ENCODE measurements around the gene MKS1.
A peak's percentile ranks its signal among the peaks of the same experiment; 100 is the strongest.

The MKS1 gene

DNA sequence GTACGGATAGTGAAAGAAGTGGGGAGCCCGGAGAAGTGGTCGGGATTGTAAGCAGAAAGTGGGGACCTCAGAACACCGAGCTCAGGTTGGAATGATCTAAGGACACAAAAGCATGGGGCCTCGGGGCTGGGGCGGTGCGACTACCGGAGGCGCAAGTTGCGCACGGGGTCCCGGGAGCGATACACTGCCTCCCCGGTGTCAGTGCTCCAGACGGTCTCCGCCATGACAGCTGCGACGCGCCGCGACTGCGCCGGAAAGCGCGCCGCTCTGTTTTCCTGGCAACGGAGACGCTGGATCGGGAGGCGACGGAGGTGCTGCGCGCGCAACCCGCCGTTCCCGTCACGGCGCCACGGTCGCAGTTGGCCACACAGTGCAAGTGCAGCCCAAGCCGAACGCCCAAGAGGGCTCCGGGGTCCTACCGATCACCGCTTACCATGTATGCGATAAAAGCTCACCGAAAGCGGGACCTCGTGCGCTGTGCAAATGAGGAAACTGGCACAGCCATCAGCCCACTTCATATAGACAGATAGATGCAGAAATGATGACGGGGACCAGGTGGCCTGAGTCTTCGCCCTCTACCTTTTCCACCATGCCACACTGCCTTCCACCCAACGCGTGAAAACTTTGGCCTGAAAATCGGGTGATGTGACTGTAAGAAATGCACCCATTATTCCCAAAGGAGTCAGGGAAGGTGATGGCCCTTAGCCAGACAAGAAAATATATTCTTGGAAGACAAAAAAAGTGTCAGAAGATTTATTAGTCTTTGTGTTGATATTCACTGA is at the start of gene MKS1:
Gene MKS1 (minus strand): TSS at position 249 of the 782 bp plus-strand sequence. CDS start 25 bp downstream, at position 224.
- DNase-seq (ENCODE audit: low read depth, low spot score) = peak; percentile 93

DNA sequence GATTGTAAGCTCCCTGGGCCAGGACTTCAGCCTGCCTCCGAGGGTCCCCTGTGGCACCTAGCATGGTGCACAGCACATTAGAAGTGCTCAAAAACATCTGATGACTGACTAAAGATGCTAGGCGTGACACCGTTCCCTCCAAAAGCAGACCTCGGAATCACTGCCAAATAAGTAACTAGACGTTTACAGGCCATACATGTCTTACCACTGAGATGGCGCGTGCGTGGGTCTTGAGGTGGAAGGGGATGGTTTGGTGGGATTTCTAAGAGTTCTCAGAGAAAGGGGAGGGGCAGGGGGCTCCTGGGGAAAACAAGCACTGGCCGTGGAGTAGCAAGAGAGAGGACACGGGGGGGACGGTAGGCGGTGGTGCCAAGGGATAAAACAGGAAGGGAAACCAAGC is 49.3 kb upstream of the MKS1 start:
- DNase-seq (ENCODE audit: low read depth, low spot score) = no peak

DNA sequence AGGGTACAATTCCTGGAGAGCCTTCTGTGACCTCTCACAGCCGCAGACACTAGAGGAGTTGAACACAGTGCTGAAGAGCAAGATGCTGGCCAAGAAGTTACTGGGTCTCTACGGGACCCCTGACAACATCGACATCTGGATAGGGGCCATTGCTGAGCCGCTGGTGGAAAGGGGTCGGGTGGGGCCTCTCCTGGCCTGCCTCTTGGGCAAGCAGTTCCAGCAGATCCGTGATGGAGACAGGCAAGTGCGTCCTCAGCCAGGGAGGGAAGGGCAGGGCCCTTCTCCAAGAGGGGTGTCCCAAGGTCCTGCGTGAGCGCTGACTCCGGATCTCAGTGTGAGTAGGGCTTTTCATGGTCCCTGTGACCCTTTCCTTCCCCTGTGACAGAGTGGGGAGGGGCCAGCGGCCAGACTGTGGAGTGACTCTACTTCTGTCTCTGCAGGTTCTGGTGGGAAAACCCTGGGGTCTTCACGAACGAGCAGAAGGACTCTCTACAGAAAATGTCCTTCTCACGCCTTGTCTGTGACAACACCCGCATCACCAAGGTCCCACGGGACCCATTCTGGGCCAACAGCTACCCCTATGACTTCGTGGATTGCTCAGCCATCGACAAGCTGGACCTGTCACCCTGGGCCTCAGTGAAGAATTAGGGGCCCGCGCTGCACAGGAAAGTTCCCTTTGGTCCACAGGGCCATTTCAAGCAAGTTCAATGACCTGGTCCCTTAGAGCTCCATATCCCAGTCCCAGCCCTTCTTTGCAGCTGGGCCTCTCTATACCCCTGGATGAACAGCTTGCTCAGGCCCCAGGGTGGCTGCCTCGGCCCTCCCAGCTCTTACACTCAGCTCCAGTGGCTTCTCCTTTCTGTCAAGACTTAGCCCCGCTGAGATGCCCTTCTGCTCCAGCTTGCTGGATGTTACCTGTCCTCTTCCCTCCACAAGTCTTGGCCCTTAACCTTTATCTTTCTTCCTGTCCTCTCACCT is 48.6 kb upstream of the MKS1 start:
- no peak for DNase-seq (ENCODE audit: low read depth, low spot score)

DNA sequence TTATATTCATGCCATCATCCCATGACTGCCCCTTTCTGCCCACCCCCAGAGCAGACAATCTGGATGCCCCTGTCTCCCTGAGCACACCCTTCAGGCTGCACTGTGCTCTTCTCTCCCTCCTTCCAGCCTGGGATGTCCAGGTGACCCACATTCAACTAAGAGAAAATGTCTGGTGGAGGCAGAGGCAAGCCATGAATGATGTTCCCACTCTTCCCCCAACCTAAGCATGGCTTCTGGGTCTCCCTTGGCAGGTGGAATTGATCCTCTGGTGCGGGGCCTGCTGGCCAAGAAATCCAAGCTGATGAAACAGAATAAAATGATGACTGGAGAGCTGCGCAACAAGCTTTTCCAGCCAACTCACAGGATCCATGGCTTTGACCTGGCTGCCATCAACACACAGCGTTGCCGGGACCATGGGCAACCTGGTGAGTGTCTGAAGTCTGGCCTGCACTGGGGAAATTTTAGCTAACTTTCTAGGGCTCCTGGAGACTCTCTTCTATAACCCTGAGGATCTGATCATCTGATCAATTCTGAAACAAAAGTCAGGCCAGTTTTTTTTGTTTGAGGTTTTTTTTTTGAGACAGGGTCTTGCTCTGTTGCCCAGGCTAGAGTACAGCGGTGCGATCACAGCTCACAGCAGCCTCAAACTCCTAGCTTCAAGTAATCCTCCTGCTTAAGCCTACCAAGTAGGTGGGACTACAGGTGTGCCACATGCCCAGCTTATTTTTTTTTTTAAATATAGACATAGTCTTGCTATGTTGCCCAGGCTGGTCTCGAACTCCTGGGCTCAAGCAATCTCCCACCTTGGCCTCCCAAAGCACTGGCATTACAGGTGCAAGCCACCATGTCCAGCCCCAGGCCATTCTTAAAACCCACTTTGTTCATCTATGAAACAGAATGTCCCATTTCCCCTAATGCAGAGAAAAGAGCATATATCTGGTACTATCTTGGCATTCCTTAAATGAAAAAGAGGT is 47.1 kb upstream of the MKS1 start:
- DNase-seq (ENCODE audit: low read depth, low spot score) = no peak

DNA sequence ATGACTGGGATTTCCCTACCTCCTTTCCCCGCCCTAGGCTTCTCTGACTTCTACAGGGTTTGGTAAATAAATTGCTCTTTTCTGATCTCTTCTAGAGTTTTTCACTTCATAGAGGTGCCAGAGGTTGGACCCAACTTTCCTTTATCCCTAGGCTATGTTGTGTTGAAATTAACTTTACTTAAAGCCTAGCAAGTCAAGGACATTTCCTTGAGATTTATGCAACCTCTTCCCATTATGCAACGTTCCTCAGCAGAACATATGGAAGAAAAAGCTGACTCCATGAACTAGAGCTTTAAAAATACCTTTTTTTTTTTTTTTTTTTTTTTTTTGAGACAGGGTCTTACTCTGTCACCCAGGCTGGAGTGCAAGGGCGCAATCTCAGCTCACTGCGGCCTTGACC is 46.2 kb upstream of the MKS1 start:
- no peak for DNase-seq (ENCODE audit: low read depth, low spot score)

DNA sequence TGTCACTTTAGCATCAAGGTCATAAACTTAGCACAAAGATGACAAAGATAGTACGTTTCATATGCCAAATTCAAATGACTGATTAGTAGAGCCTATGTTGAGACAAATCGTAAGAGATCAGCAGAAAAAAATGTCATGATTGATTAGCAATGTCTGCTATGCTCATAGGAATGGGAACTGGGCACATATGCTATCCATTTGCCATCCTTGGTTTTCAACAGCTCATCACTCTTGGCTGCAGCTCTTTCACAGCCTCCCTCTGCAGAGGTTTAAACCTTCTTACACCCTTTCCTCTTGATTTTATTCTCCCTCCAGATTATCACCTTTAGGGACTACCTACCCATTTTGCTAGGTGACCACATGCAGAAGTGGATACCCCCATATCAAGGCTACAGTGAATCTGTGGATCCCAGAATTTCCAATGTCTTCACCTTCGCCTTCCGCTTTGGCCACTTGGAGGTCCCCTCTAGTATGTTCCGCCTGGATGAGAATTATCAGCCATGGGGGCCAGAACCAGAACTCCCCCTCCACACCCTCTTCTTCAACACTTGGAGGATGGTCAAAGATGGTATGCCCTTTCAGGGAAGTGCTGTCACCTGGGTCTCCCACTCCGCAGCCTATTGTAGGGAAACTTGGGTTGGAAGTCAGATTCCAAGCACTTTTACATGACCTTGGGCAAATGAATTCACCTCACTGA is 45.5 kb upstream of the MKS1 start:
- no peak for DNase-seq (ENCODE audit: low read depth, low spot score)

DNA sequence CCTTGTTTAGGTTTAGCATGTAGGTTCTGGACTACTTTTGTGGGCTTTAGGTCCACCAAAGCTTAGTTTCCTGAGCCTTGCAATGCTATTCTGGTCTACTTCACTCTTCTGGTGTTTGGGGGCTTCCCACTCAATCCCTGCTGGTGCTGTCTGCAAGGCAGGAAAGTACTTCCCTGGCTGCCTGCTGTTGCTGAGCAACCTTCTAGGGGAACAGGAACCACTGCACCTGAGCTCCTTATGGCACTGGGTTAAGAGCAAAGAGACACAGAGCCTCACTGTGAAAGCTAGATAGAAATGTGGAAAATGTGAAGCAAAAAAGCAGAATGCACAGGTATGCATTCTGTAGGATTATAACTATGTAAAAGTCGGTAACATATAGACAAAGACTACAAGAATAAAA is 44.7 kb upstream of the MKS1 start:
- no peak for DNase-seq (ENCODE audit: low read depth, low spot score)

DNA sequence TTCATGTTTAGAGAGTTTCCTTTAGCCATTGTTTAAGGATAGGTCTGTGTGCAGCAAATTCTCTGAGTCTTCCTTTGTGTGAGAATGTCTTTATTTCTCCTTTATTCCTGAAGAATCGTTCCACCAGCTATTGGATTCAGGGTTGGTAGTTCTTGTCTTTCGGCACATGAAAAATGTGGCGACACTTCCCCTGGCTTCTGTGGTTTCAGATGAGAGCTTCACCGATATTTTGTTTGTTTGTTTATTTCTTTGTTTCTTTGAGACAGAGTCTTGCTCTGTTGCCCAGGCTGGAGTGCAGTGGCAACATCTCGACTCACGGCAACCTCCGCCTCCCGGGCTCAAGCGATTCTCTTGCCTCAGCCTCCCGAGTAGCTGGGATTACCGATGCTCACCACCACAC is 43.1 kb upstream of the MKS1 start:
- DNase-seq (ENCODE audit: low read depth, low spot score) = no peak

DNA sequence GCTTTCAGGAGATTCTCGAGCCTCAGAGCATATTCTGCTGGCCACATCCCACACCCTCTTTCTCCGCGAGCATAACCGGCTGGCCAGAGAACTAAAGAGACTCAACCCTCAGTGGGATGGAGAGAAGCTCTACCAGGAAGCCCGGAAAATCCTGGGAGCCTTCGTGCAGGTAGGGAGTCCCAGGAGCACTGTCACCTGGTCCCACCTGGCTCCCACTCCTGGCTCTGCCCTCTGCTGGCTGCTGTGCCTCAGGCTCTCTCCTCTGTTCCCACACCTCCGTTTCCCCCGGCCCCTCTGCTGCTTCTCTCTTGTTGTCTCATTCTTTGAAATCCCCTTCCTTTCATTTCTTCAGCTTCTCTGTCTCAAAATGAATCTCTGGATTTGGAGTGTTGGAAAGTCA is 35.7 kb upstream of the MKS1 start:
- no peak for DNase-seq (ENCODE audit: low read depth, low spot score)

DNA sequence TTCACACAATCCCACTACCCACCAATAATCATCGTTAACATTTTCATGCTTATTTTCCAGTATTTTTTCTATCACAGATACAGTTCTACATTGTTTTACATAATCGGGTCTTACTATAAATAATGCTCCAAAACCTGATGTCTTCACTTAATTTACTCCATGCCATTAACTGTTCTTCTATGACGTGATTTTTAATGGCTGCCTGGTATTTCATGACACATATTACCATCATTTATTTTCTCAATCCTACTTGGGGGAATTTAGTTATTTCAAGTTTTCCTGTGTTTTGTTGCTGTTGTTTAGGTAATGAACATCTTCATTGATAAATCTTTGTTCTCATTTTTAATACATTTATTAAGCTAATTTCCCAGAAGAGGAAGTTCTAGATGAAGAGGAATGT is 34.0 kb upstream of the MKS1 start:
- DNase-seq (ENCODE audit: low read depth, low spot score) = no peak

DNA sequence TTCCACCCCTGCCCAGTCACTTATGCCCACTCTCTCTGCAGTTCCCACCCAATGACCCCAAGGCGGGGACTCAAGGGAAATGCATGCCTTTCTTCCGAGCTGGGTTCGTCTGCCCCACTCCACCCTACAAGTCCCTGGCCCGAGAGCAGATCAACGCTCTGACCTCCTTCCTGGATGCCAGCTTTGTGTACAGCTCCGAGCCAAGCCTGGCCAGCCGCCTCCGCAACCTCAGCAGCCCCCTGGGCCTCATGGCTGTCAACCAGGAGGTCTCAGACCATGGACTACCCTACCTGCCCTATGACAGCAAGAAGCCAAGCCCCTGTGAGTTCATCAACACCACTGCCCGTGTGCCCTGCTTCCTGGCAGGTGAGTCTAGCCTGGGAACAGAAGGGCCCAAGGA is 33.1 kb upstream of the MKS1 start:
- DNase-seq (ENCODE audit: low read depth, low spot score) = no peak

DNA sequence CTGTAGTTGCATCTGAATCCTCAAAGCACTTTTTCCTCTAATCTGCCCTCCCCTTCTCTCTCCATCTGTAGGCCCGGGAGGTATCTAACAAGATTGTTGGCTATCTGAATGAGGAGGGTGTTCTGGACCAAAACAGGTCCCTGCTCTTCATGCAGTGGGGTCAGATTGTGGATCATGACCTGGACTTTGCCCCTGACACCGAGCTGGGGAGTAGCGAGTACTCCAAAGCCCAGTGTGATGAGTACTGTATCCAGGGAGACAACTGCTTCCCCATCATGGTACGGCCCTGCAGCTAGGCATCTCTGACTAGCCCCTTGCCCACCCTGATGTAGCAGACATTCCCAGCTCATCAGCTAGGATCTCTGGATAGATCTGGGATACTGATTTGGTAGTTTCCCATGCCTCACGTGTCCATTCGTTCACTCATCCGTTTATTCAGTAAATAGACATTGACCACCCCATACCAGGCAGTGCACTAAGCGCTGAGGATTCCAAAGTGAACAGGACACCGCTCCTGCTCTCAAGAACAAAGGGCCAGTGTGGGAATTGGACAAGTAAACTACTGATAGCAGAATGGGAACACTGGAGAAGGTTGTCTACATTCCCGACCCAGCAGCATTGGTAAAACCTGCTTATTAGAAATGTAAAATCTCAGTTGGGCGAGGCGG is 31.4 kb upstream of the MKS1 start:
- DNase-seq (ENCODE audit: low read depth, low spot score) = no peak

DNA sequence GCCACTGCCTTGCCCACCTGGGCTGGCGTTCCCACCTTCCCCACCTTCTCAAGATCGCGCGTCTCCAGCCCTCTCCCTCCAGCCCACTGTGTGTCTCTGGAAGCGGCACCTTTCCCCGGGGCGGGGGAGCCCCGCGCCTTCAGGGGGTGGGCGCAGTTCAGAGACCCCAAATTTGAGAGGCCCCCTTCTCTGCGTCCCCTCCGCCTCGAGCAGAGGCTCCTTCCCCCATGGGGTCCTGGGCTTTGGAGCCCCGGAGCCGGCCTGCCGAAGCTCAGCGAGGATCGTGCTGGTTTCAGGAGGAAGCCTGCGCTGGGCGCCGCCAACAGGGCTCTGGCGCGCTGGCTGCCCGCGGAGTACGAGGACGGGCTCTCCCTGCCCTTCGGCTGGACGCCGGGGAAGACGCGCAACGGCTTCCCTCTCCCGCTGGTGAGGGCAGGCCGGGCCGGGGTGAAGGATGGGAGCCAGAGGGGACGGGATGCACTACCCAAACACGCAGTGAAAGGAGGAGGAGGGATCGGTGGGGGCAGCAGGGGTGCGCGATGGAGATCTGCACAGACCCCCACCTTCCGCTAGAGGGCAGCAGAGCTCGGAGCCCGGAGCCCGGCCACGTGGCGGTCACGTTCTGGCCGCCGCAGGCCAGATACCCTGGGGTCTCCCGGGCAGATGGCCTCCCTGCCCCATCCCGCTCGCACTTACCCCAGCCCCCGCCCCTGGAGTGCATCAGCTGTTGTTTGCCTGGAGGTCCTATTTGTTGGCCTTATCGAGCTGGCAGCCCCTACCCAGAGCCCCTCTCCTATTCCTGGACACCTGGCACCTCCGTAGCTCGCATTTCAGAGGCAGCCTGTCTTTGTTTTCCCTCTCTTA is 30.4 kb upstream of the MKS1 start:
- DNase-seq (ENCODE audit: low read depth, low spot score) = peak; percentile 67

DNA sequence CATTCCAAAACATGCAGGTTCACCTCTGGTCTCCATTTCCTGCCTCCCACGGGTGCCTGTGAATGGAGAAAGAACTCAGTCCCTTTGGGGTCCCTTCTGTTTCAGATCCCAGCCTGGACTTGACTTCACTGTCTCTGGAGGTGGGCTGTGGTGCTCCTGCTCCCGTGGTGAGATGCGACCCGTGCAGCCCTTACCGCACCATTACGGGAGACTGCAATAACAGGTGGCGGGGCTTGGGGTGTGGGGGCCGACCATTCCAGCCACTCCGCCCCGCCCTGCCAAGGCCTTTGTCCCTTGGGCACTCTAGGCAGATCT is 29.9 kb upstream of the MKS1 start:
- no peak for DNase-seq (ENCODE audit: low read depth, low spot score)

DNA sequence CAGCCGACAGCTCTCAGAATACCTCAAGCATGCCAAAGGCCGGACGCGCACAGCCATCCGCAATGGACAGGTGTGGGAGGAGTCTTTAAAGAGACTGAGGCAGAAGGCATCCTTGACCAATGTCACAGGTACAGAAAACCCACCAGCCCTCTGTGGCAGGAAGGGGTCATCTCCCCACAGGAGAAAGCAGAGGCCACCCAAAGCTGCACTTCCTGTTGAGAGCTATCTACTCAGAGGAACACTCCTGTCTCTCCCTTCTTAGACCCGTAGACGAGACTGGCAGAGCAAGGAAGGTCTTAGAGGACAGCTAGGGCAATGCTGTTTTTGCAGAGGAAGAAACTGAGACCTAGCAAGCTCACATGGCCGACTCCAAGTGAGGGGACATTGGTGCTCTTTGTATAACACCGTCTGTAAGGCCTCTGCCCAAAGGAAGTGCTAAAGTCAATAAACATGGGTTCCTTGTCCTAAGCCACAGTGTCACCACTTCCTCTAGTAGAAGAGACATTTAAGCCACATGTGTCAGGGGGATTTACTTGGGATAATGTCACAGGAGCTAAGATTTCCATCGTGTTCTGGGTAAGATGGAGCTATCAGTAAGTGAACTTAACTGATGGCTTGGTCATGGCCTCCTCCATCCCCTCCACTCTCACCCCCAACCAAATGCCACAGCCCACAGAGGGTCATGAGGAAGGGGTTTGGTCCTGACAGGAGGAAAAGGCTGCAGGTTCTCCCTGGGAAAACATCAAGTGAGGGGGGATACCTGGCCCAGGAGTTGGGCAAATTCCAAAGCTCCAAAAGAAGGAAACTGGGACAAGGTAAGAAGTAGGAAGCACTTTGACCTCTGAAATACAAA is 28.7 kb upstream of the MKS1 start:
- DNase-seq (ENCODE audit: low read depth, low spot score) = no peak

DNA sequence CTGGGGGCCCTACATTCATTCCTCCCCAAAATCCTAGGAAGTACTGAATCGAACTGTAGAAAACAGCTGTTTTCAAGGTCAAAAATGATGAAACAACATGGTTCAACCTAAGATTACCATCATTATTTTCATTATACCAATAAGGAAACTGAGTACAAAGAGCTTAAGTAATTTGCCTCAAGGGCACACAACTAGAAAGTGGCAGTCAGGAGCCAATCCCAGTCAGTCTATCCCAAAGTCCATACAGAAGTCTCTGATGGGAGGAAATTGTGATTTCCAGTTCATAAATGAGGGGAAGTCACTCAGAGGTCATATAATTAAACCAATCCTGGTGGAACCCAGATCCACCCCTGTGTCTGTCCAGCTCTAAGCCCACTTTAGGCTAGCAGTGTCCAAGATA is 27.7 kb upstream of the MKS1 start:
- DNase-seq (ENCODE audit: low read depth, low spot score) = no peak

DNA sequence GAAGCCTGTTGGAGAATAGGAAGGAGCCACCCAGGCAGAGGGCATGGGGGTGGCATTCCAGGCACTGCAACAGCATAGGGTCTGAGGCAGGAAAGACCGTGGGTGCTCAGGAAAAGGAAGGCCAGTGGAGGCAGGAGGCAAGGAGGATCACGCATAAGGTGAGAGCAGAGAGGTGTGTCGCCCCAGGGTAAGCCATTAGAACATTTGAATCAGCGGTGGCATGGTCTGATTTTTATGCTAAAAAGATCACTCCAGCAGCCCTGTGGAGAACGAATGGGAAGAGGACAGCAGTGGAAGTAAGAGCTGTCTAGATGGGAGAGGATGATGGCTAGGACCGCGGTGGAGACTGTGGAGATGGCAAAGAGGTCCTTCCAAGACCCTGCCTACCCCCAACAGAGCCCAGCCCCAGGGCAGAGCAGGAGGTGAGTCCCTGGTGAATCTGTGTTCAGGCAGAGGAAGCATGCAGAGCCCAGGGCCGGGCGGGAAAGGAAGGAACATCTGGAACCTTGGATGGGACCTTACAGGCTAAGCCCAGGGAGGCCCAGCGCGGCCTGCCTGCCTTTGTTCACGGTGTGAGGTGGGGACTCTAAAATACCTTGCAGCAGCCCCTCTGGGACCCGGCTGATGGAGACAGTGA is 27.2 kb upstream of the MKS1 start:
- no peak for DNase-seq (ENCODE audit: low read depth, low spot score)

DNA sequence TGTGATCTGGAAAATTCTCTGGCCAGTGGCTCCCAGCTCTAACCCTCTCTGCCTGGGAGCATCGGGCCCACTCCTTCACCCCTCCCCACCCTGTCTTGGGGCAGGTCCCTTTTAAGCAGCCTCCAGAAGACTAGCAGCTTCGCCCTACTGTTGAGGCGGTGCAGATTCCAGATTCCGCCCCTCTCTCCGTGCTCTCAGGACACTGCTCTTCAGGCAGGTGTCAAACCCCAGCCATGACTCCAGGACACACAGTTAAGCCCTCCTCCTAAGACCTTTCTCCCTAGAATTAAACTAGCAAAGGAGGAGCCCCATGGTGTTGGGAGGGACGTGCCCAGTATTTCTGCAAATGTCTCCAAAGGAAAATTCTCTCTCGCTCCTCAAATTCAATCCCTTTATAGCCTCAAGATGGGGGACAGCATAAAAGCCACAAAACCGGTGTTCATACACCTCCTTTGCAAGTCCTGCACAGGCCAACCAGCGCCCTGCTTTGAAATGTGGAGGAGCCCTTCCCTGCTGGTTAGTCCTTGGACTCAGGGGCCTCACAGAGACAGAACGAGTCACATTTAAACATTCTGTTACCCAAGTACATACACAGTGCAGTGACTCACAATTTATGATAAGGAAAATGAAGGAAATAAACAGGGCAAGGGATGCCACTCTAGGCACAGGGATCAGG is 26.5 kb upstream of the MKS1 start:
- DNase-seq (ENCODE audit: low read depth, low spot score) = no peak
